ENCODE measurements around the gene DZIP3.

DNA sequence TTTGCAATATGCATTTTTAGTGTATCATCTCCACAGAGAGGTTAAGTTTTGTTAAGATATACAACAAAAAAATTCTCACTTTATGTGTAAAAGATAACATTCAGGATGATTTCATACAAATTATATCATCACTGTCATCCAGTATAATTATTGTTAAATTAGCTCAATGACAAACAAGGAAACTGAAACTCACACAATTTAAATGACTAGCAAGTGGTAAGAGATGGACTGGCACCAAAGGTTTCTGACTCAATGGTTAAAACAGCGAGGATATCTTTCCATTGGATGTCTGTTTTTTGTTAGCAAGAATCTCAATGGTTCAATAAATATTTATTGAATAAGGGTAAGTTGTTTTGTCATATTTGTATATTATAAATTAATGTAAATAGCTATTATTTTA lies 22.9 kb upstream of the DZIP3 start:
- no peak for TF ChIP-seq ZNF263 (CRISPR knock-in tag; IDR thresholded peaks at IDR 0.05; ENCODE audit: low read depth)
- no peak for TF ChIP-seq ZNF416 (CRISPR knock-in tag; IDR thresholded peaks at IDR 0.05)
- TF ChIP-seq ELF4 (CRISPR knock-in tag; IDR thresholded peaks at IDR 0.05; ENCODE audit: low read depth) = no peak
- TF ChIP-seq, protein P1, sequence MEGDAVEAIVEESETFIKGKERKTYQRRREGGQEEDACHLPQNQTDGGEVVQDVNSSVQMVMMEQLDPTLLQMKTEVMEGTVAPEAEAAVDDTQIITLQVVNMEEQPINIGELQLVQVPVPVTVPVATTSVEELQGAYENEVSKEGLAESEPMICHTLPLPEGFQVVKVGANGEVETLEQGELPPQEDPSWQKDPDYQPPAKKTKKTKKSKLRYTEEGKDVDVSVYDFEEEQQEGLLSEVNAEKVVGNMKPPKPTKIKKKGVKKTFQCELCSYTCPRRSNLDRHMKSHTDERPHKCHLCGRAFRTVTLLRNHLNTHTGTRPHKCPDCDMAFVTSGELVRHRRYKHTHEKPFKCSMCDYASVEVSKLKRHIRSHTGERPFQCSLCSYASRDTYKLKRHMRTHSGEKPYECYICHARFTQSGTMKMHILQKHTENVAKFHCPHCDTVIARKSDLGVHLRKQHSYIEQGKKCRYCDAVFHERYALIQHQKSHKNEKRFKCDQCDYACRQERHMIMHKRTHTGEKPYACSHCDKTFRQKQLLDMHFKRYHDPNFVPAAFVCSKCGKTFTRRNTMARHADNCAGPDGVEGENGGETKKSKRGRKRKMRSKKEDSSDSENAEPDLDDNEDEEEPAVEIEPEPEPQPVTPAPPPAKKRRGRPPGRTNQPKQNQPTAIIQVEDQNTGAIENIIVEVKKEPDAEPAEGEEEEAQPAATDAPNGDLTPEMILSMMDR (IDR thresholded peaks at IDR 0.05) = no peak
- TF ChIP-seq, protein P2, sequence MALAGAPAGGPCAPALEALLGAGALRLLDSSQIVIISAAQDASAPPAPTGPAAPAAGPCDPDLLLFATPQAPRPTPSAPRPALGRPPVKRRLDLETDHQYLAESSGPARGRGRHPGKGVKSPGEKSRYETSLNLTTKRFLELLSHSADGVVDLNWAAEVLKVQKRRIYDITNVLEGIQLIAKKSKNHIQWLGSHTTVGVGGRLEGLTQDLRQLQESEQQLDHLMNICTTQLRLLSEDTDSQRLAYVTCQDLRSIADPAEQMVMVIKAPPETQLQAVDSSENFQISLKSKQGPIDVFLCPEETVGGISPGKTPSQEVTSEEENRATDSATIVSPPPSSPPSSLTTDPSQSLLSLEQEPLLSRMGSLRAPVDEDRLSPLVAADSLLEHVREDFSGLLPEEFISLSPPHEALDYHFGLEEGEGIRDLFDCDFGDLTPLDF (CRISPR knock-in tag; IDR thresholded peaks at IDR 0.05) = no peak
- no peak for TF ChIP-seq SP1 (CRISPR knock-in tag; conservative IDR thresholded peaks at IDR 0.05)
- no peak for TF ChIP-seq ZNF671 (CRISPR knock-in tag; IDR thresholded peaks at IDR 0.05)
- no peak for TF ChIP-seq MXD4 (CRISPR knock-in tag; IDR thresholded peaks at IDR 0.05; ENCODE audit: borderline replicate concordance)
- TF ChIP-seq, protein P3, sequence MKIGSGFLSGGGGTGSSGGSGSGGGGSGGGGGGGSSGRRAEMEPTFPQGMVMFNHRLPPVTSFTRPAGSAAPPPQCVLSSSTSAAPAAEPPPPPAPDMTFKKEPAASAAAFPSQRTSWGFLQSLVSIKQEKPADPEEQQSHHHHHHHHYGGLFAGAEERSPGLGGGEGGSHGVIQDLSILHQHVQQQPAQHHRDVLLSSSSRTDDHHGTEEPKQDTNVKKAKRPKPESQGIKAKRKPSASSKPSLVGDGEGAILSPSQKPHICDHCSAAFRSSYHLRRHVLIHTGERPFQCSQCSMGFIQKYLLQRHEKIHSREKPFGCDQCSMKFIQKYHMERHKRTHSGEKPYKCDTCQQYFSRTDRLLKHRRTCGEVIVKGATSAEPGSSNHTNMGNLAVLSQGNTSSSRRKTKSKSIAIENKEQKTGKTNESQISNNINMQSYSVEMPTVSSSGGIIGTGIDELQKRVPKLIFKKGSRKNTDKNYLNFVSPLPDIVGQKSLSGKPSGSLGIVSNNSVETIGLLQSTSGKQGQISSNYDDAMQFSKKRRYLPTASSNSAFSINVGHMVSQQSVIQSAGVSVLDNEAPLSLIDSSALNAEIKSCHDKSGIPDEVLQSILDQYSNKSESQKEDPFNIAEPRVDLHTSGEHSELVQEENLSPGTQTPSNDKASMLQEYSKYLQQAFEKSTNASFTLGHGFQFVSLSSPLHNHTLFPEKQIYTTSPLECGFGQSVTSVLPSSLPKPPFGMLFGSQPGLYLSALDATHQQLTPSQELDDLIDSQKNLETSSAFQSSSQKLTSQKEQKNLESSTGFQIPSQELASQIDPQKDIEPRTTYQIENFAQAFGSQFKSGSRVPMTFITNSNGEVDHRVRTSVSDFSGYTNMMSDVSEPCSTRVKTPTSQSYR (CRISPR knock-in tag; IDR thresholded peaks at IDR 0.05) = no peak
- TF ChIP-seq USF1 (CRISPR knock-in tag; IDR thresholded peaks at IDR 0.05) = no peak
- TF ChIP-seq NR2C2 (CRISPR knock-in tag; IDR thresholded peaks at IDR 0.05) = no peak

Data from WTC11 (cell line).